Ovary (tissue), 9 donors: Measurements from ENCODE around the gene ESYT2. TPM values are rescaled to one million over a fixed set of nuclear protein-coding genes. Genes with fewer than 3 reads are reported as not detected.
"Not testable (repeated sequence)": the region's sequence is repeated elsewhere in the genome, so short reads cannot be mapped to it uniquely, and the experiment has no call there.

Source experiments
- DNase-seq, 5 donors: peaks; one replicate each; pipeline ENCODE4 v3.0.0-alpha.2; 2019 to 2020
- H3K27ac ChIP-seq, 2 donors: fragments of 200-600 bp; one replicate each; pipeline versions ENCODE4 v1.5.1 to v1.8.0; 2019 to 2022
- H3K27me3 ChIP-seq: fragments of 200-600 bp; one replicate; pipeline ENCODE4 v1.8.0; 2022
- H3K36me3 ChIP-seq: fragments of 200-600 bp; sonication (generic); one replicate; pipeline ENCODE4 v1.5.1; 2019
- H3K4me1 ChIP-seq: one replicate; pipeline ENCODE4 v1.8.1; 2013; ENCODE audit warnings: mild to moderate bottlenecking, moderate library complexity; ENCODE audit not compliant: insufficient read depth
- H3K4me3 ChIP-seq: fragments of 200-600 bp; sonication (generic); one replicate; pipeline ENCODE4 v1.5.1; 2017
- H3K9me3 ChIP-seq, 2 donors: fragments of 200-600 bp in 1 of 2; sonication (generic) in 1 of 2; one replicate each; pipeline versions ENCODE4 v1.5.1 to v1.8.1; 2013 to 2019; ENCODE audit warnings: mild to moderate bottlenecking in 1 of 2, moderate library complexity in 1 of 2
- EP300 ChIP-seq: sonication (generic); formaldehyde crosslinking; IDR thresholded peaks from one replicate; pipeline ENCODE4 v1.6.1; 2017; ENCODE audit warnings: antibody characterized with exemption
- POLR2A ChIP-seq: fragments of 450-650 bp; IDR thresholded peaks from one replicate; pipeline ENCODE4 v1.6.1; 2017; ENCODE audit warnings: antibody characterized with exemption, mild to moderate bottlenecking, moderate library complexity
- WGBS, 3 donors: extraction: QIAGEN DNeasy Blood & Tissue Kit in 1 of 3; methylation state at CpG; one replicate each; pipeline versions ENCODE4 v1.1.5 to v1.1.7; 2013 to 2017; 5-methylcytosine and 5-hydroxymethylcytosine counted together
- intact Hi-C, 4 donors: fragments of 100-400 bp; cut with DNase I; formaldehyde crosslinking; loops; one replicate each; pipeline versions ENCODE4 v1.11.0 to v1.15.1; 2022 to 2023
- polyA plus RNA-seq, 2 donors: library from polyadenylated mRNA; stranded (reverse); fragments of 200-250 nt in 1 of 2; fragments of 350-450 nt in 1 of 2; fragmentation: Illumina TruSeq in 1 of 2; extraction: RNeasy Lipid Tissue Mini Kit (QIAGEN cat#74804) in 1 of 2; gene quantifications; one replicate each; pipeline ENCODE4 v1.2.3, GENCODE V29; 2013 to 2014
- total RNA-seq, 7 donors: library from RNA; depleted of rRNA in 2 of 7; stranded (reverse); fragments of >200 nt in 2 of 7; fragmentation: NEBNext Ultra II Directional in 3 of 7; extraction: Animal tissue kit (Norgen Biotek cat#: 25700) in 3 of 7; gene quantifications; one replicate each; pipeline versions ENCODE4 v1.1.0 to v1.2.4, GENCODE V29; 2016 to 2023
- TF ChIP-seq, protein P1 (sequence below), 3 donors: fragments of 450-650 bp in 2 of 3; fragments of 200-600 bp in 1 of 3; IDR thresholded peaks; one replicate each; pipeline versions ENCODE4 v1.5.1 to v1.8.0; 2016 to 2022; ENCODE audit warnings: antibody characterized with exemption in 3 of 3, mild to moderate bottlenecking in 1 of 3
- donor health status: DM: no; HTN: no; CAD: no; lungs with moderate emphysema.
- donor health status: DM: no; HTN: no; CAD: no.
- donor health status: Bipolar disorder and iron deficiency.
- donor health status: DM: yes; HTN: yes; CAD: no.
- donor health status: DM: no; HTN: no; CAD: no.
- donor health status: DM: yes; HTN: yes; CAD: no.

The ESYT2 gene
- total and polyA plus RNA-seq, 9 donors = 42.7 to 147 (median 91.6) TPM

DNA sequence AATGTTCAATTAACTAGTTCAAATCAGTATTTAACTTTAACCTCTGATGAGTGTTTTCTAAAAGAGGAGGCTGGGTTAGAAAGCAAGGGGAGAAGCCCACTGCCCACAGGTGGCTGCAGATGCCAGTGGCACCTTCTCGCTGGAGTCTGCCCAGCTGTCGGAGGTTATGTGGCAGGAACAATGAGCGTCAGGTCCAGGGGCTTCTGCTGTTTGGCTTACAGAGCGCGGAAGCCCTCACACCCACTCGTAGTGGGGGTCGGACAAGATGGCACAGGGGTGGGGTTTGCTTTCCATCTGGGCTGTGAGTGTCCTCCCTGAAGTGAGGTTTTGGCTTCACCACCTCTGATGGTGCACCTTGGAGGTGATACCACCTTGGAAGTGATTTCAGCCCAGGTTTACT lies 35.5 kb upstream of the ESYT2 start:
- H3K27ac ChIP-seq = peak overlapping the region in 1 of 2 donors; percentile 12
- no peak overlapping the region for H3K4me3 ChIP-seq
- intact Hi-C loops = no loop called here
- H3K36me3 ChIP-seq = no peaks in the 10 kb centered on the region
- TF ChIP-seq POLR2A = no peak
- no peak for TF ChIP-seq EP300
- TF ChIP-seq, protein P1, sequence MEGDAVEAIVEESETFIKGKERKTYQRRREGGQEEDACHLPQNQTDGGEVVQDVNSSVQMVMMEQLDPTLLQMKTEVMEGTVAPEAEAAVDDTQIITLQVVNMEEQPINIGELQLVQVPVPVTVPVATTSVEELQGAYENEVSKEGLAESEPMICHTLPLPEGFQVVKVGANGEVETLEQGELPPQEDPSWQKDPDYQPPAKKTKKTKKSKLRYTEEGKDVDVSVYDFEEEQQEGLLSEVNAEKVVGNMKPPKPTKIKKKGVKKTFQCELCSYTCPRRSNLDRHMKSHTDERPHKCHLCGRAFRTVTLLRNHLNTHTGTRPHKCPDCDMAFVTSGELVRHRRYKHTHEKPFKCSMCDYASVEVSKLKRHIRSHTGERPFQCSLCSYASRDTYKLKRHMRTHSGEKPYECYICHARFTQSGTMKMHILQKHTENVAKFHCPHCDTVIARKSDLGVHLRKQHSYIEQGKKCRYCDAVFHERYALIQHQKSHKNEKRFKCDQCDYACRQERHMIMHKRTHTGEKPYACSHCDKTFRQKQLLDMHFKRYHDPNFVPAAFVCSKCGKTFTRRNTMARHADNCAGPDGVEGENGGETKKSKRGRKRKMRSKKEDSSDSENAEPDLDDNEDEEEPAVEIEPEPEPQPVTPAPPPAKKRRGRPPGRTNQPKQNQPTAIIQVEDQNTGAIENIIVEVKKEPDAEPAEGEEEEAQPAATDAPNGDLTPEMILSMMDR (IDR thresholded peaks at IDR 0.05) = no peak
- WGBS, 3 donors = 88 to 97% (median 91%) methylated on average over 7 of the region's 7 CpGs
- DNase-seq = no peak
- no peaks in the 10 kb centered on the region for H3K27me3 ChIP-seq
- no peaks in the 10 kb centered on the region for H3K9me3 ChIP-seq
- peaks cover 4% of the 10 kb centered on the region for H3K4me1 ChIP-seq

DNA sequence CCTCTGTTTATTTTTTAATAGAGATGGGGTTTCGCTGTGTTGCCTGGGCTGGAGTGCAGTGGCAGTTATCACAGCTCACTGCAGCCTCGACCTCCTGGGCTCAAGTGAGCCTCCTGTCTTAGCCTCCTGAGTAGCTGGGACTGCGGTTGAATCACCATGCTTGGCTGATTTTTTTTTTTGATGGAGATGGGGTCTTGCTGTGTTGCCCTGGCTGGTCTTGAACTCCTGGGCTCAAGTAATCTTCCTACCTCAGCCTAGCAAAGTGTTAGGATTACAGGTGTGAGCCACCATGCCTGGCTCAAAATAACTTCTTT lies 35.2 kb upstream of the ESYT2 start:
- DNase-seq = no peak
- intact Hi-C loops = no loop called here
- Histone ChIP-seq H3K9me3 (no peaks in the 10 kb centered on the region), H3K27me3 (no peaks in the 10 kb centered on the region), H3K27ac (peak overlapping the region in 1 of 2 donors; percentile 12), H3K4me3 (no peak overlapping the region), H3K4me1 (peaks cover 4% of the 10 kb centered on the region), H3K36me3 (no peaks in the 10 kb centered on the region)
- TF ChIP-seq, protein P1 (IDR thresholded peaks at IDR 0.05) = no peak
- TF ChIP-seq EP300 = no peak
- no peak for TF ChIP-seq POLR2A
- 62 to 78% (median 63%) methylated on average over 3 of the region's 3 CpGs for WGBS, 3 donors

DNA sequence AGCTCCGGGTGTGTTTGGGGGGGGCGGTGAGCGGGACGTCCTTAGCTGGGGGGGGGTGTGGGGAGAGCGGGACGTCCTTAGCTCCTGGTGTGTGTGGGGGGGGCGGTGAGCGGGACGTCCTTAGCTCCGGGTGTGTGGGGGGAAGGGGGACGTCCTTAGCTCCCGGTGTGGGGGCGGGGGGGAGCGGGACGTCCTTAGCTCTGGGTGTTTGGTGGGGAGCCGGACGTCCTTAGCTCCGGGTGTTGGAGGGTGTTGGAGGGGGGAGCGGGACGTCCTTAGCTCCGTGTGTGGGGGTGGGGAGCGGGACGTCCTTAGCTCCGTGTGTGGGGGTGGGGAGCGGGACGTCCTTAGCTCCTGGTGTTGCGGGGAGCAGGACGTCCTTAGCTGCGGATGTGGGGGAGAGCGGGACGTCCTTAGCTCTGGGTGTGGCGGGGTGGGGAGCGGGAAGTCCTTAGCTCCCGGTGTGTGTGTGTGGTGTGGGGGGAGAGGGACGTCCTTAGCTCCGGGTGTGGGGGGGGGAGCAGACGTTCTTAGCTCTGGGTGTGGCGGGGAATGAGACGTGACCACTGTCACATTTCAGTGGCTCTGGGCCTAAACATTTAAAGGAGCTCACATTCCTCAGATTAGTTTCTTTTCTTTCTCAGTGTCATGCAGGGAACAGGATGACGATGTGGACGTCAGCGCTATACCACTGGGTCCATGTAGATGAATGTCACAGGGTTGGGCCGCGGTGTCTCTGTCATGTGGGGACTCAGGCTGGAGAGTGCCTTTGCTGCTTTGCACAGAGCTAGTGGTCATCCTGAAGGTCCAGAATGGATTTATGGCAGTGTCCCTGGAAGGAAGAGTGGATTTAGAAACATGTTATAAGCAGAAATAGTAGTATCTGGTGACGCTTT lies 34.5 kb upstream of the ESYT2 start:
- WGBS, 3 donors = 4 to 8% (median 5%) methylated on average over 26 to 45 of the region's 45 CpGs
- peak; percentile 67 to 79 (median 74) for DNase-seq
- intact Hi-C loops = no loop called here
- Histone ChIP-seq H3K9me3 (no peaks in the 10 kb centered on the region), H3K27ac (peak overlapping the region; percentile 1 to 45), H3K4me3 (peak overlapping the region; percentile 57), H3K4me1 (peaks cover 4% of the 10 kb centered on the region), H3K27me3 (no peaks in the 10 kb centered on the region), H3K36me3 (no peaks in the 10 kb centered on the region)
- TF ChIP-seq EP300 (no peak), POLR2A (no peak)
- TF ChIP-seq, protein P1 (IDR thresholded peaks at IDR 0.05) = no peak

DNA sequence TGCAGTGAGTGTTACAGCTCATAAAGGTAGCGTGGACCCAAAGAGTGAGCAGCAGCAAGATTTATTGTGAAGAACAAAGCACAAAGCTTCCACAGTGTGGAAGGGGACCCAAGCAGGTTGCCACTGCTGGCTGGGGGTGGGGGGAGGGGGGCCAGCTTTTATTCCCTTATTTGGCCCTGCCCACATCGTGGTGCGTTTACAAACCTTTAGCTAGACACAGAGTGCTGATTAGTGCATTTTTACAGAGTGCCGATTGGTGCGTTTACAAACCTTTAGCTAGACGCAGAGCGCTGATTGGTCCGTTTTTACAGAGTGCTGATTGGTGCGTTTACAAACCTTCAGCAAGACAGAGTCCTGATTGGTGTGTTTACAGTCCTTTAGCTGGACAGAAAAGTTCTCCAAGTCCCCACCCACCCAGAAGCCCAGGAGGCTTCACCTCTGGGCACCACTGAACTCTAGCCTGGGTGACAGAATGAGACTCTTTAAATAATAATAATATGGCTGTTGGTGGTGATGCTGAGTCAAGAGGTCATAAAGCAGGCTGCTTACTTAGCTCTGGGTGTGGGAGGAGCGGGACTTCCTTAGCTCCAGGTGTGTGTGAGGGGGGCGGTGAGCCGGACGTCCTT lies 33.8 kb upstream of the ESYT2 start:
- H3K27me3 ChIP-seq, H3K36me3 ChIP-seq, H3K4me1 ChIP-seq, intact Hi-C loops, DNase-seq, H3K9me3 ChIP-seq: not testable (repeated sequence)
- 63 to 66% (median 66%) methylated on average over 13 of the region's 13 CpGs for WGBS, 3 donors
- Histone ChIP-seq H3K27ac (peak overlapping the region; percentile 1 to 45), H3K4me3 (peak overlapping the region; percentile 57)
